Activated T-cell treated with anti-CD3 and anti-CD28 coated beads for 1 hour (primary cell): ENCODE data around the gene CYSTM1.
"Not testable (repeated sequence)": the region's sequence is repeated elsewhere in the genome, so short reads cannot be mapped to it uniquely, and the experiment has no call there.

Experiments
- DNase-seq: peaks from one replicate; pipeline ENCODE4 v3.0.0-alpha.2; 2020; ENCODE audit warnings: low read depth

The CYSTM1 gene

DNA sequence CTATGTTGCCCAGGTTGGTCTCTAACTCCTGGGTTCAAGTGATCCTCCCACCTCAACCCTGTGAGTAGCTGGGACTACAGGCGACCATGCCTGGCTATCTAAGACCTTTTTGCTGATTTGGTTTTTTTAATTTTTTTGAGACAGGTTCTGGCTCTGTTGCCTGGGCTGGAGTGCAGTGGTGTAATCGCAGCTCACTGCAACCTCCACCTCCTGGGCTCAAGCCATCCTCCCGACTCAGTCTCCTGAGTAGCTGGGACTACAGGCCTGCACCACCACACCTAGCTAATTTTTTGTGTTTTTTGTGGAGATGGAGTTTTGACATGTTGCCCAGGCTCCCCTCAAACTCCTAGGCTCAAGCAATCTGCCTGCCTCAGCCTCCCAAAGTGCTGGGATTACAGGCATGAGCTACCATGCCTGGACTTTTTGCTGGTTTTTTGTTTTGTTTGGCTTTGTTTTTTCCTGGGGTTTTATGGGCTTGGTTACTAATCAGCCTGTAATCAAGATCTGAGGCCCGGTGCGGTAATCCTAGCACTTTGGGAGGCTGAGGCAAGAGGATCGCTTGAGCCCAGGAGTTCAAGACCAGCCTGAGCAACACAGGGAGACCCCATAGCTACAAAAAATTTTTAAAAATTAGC, 3.6 kb downstream of the CYSTM1 start:
- DNase-seq: no peak

DNA sequence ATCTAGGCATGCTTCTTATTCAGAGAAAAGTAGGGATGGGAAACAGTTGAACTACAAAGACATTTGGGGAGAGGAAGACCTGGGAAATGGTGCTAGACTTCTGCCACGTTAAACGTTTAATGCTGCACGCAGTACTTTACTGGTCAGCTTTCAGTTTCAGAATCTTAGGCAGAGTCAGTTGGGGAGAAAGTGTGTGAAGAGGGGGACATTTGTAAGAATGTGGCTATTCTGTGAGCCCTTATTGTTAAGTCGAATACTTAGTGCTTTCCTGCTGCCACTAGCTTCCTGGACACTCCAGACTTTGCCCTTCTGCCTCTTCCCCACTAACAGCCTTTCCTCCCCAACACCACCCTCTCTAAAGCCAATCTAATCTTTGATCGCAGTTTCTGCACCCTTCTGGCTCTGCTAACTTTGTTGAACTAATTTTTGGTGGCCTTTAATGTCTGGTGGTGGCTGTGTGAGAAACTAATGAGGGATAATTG, 6.1 kb downstream of the CYSTM1 start:
- no peak for DNase-seq

DNA sequence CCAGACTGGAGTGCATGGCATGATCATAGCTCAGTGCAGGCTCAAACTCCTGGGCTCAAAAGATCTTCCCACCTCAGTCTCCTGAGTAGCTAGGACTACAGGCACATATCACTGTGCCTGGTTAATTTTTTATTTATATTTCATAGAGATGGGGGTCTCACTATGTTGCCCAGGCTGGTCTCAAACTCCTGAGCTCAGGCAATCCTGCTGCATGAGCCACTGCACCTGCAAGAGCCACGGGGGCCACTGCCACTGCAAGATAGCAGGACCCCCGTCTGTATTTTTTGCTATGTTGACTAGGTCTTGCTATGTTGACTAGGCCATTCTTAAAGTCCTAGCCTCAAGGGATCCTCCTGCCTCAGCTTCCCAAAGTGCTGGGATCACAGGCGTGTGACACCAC, 6.5 kb downstream of the CYSTM1 start:
- no peak for DNase-seq

DNA sequence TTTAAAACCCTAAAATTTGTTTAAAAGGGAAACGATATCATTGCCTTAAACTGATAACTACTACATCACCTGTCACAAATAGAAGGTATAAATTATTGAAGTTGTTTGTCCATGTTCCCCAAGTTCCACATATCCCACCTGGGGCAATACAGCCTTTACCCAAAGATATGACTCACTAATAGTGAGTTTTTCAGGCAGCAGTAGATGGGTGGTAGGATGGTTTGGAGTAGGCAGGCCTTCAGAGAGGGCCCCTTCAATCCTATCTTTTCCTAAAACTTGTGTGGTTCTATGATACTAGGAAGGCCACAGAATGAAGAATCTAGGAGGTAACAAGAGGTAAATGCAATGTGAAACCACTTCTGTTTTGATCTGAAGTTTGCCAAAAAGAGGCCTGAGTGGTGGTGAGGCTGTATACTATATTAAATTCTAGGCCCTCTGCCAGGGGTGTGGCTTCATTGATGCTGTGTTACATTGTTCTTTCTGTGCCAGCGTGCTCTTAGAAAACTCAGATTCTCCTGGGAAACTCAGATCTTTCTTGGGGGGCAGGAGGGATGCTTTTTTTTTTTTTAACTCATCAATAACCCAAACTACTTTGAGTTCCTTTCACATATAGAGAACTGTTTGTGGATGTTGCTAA, 7.2 kb downstream of the CYSTM1 start:
- no peak for DNase-seq

DNA sequence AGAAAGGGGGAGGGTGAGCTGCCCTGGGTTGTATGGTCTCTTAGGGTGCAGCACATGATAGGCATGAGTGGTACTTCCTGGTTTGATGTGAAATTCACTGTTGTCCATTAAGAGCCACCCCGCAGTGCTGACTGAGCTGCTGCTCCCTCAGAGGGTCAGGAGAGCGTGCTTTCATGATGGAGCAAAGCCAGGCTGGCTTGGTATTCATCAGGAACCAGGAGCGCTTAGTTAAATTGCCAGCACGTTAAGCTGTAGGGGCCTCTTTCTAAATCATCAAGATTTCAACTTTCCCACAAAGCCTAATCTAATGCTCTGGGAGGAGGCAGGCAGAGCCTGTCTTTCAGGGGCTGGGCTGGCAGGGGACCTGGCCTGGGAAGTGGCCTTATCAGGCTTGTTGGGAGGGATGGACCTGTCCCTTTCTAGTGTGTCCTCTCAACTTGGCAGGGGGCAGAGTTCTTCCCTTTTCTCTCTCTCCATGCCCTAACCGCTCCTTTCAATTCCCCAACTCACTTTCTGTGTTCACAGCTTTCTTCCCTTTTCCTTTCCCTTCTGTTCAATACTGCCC, 7.9 kb downstream of the CYSTM1 start:
- no peak for DNase-seq

DNA sequence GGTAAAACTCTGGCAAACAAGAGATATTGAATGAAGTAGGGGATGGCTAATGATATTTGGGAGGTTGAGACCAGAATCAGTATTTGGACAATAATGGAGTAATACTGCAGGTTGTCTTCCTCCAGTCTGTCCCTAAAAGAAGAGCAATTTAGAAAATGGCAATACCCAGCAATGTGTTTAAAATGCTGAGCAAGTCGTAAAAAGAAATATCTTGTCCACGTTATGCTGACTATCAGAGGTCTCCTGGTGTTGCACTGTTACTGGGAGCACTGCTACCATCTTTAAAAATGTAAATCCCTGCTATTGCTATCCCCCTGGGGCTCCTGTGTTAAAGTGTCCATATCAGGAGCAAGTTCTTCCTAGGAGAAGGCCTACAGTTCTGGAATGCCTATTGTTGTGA, 10.4 kb downstream of the CYSTM1 start:
- DNase-seq: no peak

DNA sequence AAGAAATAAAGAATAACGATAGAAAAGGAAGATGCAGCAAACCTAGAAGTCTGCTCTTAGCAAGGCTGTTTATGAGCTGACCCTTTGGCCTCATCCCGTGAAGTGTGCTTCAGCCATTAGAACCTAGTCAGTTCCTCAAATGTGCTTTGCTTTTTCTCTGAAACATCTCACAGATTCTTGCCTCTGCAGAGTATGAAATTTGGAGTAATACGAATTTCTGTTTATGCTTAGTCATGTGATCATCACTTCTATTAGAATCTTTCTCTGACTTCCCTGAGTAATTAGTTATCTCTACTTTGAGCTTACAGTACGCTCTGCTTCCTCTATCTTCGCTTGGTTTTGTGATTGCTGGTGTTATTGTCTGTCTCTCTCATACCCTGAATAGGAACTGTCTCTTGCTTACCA, 11.3 kb downstream of the CYSTM1 start:
- no peak for DNase-seq

DNA sequence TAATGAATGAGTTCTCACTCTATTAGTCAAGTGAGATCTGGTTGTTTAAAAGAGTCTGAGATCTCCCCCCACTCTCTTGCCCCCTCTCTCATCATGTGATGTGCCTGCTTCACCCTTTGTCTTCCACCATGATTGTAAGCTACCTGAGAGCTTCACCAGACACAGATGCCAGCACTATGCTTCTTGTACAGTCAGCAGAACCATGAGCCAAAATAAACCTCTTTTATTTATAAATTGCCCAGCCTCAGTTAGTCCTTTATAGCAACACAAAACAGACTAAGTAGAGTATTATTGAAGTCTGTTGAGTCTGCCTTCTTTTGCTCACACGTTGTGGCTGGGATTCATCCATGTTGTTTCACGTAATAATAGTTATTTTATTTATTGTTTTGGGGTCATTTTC, 14.3 kb downstream of the CYSTM1 start:
- DNase-seq: no peak

DNA sequence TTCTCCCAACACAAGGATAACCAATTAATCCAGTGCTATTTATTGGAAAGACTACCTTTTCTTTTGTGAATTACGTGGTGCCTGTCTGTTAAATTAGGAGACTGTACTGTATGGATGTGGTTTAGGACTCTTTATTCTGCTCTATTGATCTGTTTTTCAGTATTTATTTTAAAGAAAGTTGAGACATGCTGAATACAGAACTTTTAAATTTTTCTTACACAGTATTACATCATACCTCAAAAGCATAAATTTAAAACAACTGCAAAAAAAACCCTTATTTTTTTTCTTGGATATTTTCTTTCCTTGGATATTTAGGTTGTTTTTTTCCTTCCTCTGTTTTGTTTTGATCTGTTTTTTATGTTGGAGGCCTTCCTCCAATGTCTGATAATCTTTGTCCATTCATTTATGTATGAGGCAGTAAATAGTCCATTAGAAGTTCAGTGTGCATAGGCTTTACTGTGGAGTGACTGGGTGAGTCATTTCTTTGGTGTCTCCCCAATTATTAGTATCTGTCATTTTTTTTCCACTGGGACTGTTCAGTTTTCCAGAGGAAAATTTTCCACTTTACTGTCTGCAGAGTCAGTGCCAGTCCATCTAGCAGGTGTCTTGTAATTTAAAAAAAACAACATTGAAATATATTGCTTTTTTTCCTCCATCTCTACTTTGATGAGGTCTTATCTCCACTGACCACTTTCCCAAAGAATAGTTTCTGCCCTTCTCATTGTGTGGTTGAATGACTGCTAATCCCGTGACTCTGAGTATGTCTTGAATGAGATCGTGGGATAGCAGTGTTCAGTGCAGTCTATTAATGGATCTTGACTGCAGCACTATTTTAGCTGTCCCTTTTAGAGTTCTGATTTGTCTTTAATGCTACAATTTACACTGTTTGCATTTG, 15.2 kb downstream of the CYSTM1 start:
- no peak for DNase-seq

DNA sequence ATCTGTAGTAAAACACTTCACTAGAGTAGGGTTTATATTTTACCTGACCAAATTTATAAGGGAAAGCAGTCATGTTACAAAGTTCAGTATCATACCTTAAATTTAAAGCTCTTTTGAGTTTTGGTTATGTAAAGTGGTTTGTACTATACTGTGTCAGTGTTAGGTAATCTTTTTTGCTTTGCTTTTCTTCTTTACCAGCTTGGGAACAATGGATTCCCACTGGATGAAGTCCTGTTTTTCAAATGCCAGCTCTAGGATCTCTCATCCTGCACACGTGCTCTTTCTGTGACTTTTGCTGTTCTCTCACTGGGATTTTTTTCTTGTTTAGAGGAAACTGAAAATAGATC, 15.9 kb downstream of the CYSTM1 start:
- no peak for DNase-seq

DNA sequence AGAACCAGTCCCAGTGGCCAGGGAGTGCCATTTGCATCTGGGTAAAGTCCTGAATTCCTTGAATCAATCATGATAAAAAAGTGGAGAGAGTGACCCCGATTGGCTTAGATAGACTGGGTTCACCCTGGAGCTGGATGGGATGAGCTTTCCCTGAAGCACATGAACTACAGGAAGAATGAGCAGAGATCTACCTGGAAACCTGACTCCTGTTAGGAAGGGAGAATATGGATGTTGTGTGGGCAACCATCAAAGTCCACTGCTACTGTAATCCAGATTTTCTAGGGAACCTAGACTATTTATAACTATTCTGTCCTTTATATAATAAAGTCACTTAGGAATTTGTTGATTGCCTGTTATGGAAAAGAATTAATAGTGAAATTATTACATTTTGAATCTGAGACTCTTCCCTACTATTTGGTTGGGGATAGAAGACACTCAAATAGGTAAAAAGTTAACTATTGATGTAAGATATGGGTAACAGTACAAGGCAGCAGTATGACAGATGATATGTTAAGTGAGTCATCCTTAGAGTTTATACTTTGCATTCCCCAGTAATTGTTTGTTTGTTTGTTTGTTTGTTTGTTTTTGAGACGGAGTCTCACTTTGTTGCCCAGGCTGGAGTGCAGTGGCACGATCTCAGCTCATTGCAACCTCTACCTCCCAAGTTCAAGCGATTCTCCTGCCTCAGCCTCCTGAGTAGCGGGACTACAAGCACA, 17.9 kb downstream of the CYSTM1 start:
- DNase-seq: no peak

DNA sequence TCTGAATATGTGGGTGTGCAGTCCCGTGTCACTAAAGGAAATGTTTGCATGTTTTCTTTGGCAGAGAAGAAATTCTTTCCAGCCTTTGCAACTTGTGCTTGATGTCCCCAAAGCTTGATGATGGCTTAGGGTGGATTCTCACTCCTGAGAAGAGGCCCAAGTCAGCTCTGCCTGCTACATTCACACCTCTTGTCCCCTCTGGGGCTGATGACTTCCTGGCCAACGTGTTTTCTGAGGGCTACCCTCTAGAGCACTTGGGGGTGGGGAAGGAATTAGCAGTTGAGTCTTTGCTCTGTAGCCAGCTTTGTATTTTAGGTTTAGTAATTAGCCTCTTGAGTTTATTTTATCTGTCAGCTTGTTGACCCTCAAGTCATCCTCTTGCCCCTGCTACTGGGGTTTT, 19.7 kb downstream of the CYSTM1 start:
- no peak for DNase-seq

DNA sequence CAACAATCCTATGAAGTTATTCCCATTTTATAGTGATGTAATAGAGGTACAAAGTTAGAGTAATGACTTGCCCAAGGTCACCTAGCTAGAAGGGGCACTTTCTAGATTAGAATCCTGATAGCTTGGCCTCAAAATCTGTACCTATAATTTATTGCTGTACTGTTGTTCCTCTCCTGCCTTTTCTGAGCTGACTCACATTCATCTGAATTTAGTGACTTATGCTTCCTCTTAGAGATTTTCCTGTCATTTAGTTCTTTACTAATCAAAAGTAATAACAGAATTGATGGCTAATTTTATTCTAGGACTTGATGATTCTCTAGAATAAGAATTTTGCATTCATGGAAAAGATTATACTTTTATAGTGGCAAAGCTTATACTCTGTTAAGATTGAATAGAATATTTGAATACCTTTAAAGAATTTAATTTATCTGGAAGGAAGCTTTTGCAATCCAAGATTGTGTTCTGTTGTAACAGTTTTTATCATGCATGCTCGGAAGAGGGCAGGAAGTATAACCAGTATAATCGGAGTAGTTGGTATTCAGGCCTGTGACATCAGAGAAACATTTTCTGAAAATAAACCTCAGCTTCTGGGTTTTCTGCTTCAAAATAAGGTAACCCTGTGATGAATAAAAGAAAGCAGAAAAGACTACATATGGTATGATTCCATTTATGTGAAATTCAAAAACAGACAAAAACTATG, 21.3 kb downstream of the CYSTM1 start:
- DNase-seq: no peak

DNA sequence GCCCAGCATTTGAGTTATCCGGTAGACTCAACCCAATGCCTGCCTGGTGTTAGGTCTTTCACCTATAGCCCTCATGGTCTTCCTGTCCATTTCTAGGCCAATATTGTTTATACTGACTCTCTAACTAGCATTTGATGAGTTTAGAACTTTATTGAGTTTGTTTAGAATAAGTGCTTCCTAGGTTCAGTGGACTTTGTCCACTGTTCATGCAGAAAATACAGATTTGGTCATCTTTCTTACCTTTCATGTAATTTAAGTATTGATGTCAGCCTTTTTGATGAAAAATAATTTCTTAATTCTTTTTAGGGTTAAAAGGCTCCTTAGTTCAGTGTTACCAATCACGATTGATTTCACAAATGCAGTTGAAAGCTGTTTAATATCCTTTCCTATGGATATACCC, 22.0 kb downstream of the CYSTM1 start:
- DNase-seq: no peak

DNA sequence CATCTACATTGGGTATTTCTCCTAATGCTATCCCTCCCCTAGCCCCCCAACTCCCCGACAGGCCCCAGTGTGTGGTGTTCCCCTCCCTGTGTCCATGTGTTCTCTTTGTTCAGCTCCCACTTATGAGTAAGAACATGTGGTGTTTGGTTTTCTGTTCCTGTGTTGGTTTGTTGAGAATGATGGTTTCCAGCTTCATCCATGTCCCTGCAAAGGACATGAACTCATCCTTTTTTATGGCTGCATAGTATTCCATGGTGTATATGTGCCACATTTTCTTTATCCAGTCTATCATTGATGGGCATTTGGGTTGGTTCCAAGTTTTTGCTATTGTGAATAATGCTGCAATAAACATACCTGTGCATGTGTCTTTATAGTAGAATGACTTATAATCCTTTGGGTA, 23.9 kb downstream of the CYSTM1 start:
- DNase-seq: not testable (repeated sequence)

DNA sequence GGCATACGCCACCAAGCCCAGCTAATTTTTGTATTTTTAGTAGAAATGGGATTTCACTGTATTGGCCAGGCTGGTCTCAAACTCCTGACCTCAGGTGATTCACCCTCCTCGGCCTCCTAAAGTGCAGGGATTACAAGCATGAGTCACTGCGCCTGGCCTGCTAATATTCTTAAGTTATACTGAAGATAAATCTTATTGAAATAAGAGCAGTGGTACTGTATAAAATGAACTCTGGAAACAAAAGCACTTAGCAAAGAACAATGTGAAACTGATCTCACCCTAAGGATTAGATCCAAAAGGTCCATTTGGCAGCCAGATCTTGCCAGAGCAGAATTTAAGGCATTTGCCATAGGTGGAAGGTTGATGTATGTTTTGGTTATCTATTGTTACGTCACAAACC, 27.1 kb downstream of the CYSTM1 start:
- no peak for DNase-seq

DNA sequence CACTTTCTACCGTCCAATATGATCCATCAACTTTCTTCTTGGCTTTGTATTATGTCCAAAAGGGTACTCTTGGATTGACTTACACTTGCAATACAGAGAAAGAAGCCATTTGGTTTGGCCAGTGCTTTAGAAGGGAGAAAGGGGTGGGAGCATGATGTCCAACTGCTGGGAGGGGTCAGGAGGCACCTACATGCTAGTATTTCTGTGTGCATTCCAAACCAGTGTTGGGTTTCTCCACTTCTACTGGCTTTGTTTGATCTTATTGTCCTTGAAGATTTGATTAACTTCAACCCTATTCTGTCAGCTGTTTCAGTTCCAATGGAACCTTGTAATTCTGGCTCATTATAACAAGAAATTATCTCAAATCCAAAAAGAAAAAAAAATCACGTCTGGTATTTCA, 27.6 kb downstream of the CYSTM1 start:
- DNase-seq: no peak

DNA sequence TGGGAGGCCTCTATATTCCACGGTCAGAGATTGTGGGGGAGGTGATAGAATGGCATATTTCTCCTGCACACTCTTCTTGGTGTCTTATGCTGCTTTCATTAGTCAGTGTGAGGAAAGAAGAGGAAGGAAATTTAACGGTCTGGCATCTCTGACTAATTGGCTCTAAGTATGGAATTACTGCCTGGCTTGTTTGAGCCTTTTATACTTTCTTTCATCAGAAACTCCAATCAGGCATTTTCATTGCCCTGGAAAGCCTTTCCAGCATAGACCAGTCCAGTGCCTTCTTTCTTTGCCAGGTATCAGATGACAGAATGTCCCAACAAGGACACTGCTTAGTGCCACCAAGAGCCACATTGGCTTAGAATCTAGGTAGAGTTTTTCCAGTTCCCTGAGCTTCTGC, 30.2 kb downstream of the CYSTM1 start:
- DNase-seq: no peak

DNA sequence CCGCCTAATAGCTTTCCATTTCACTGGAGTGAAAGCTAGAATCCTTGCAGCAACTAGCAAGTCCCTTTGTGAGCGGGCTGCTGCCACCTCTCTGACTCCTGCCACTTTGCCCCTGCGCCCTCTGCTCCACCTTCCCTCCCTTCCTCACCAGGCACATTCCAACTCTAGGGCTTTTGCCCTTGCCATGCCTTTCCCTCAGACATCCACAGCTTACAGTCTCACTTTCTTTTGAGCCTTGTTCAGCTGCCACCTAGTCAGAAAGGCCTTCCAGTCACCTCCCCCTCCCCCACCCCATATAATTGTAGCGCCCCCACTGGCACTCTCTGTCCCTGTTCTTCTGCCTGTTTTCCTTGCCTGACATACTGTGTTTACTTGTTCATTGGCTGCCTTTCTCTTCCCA, 31.0 kb downstream of the CYSTM1 start:
- DNase-seq: no peak

DNA sequence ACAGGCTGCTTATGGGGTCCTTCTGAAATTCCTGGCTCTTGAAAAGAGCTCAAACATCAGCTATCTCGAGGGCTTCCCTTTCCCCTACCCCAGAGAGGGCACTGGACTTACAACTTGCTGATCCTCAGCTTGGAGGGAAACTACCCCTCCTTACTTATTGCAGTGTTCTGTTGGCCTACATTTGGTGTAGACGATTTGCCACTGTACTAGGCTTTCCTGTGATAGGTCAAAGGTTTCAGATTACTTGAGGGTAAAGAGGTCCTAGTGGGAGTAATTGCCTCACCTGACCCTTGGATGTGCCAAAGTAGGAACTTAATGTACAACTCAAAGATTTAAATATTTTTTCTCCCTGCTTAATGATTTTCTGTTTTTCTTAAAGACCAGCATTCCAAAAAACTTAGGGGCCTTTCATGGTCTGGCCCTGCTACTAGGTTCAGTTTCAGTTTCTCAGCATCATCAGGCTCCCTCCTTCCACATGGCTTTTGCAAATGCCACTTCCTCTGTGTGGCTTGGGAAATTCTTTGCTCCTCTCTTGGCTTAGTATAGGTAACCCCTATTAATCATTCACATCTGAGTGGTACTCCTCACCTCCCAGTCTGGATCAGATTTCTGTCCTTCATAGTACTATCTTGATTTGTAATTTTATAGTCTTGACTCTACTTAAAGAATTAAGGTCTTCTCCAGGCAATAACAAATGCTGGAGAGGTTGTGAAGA, 32.4 kb downstream of the CYSTM1 start:
- DNase-seq: no peak

DNA sequence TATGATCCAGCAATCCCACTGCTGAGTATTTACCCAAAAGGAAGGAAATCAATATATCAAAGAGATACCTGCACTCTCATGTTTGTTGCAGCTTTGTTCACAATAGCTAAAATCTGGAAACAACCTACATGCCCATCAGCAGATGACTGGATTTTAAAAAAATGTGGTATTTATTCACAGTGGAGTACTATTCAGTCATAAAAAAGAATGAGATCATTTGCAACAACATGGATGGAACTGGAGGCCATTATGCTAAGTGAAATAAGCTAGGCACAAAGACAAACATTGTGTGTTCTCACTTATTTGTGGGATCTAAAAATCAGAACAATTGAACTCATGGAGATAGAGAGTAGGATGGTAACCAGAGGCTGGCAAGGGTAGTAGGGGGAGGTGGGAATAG, 33.1 kb downstream of the CYSTM1 start:
- DNase-seq: no peak
